H9 (cell line): ENCODE results near the gene SRD5A2. TPM values are rescaled to one million over a fixed set of nuclear protein-coding genes. Genes with fewer than 3 reads are reported as not detected.
"Not testable (repeated sequence)": the region's sequence is repeated elsewhere in the genome, so short reads cannot be mapped to it uniquely, and the experiment has no call there.

ENCODE experiments used
- DNase-seq: peaks from one replicate; pipeline ENCODE4 v3.0.0-alpha.2; 2017
- H2AFZ ChIP-seq: one replicate; pipeline ENCODE4 v1.6.1; 2013; ENCODE audit warnings: mild to moderate bottlenecking, low read length, control low read depth, moderate library complexity
- H2AK5ac ChIP-seq: 2 replicates; pipeline ENCODE4 v1.6.1; 2013; ENCODE audit warnings: low read length, control low read depth, mixed read lengths; ENCODE audit not compliant: insufficient read length
- H2BK120ac ChIP-seq: one replicate; pipeline ENCODE4 v1.6.1; 2013; ENCODE audit warnings: low read depth, mild to moderate bottlenecking, low read length, control low read depth, inconsistent platforms; ENCODE audit not compliant: poor library complexity, severe bottlenecking
- H2BK12ac ChIP-seq: 2 replicates; pipeline ENCODE4 v1.6.1; 2013; ENCODE audit warnings: low read length, control low read depth, mixed read lengths, low read depth; ENCODE audit not compliant: insufficient read length
- H2BK15ac ChIP-seq: 2 replicates; pipeline ENCODE4 v1.6.1; 2013; ENCODE audit warnings: low read depth, low read length, control low read depth
- H2BK20ac ChIP-seq: one replicate; pipeline ENCODE4 v1.6.1; 2013; ENCODE audit warnings: low read depth, mild to moderate bottlenecking, low read length, control low read depth, inconsistent platforms; ENCODE audit not compliant: poor library complexity, severe bottlenecking
- H2BK5ac ChIP-seq: 2 replicates; pipeline ENCODE4 v1.6.1; 2013; ENCODE audit warnings: low read length, control low read depth, mixed read lengths; ENCODE audit not compliant: insufficient read length
- H3K14ac ChIP-seq: 2 replicates; pipeline ENCODE4 v1.6.1; 2013; ENCODE audit warnings: low read length, control low read depth; ENCODE audit not compliant: insufficient read depth
- H3K18ac ChIP-seq: 2 replicates; pipeline ENCODE4 v1.6.1; 2013; ENCODE audit warnings: low read depth, mild to moderate bottlenecking, mixed read lengths, low read length, control low read depth; ENCODE audit not compliant: insufficient read length
- H3K23ac ChIP-seq: 2 replicates; pipeline ENCODE4 v1.6.1; 2013; ENCODE audit warnings: low read length, control low read depth, mixed read lengths, low read depth; ENCODE audit not compliant: insufficient read length
- H3K23me2 ChIP-seq: 2 replicates; pipeline ENCODE4 v1.6.1; 2013; ENCODE audit warnings: low read depth, mild to moderate bottlenecking, mixed read lengths, low read length, control low read depth; ENCODE audit not compliant: insufficient read length, poor library complexity, severe bottlenecking
- H3K27ac ChIP-seq: 2 replicates; pipeline ENCODE4 v1.5.1; 2013; ENCODE audit warnings: low read length, control low read depth, mixed read lengths, low read depth; ENCODE audit not compliant: insufficient read length
- H3K27me3 ChIP-seq: 2 replicates; pipeline ENCODE4 v1.6.1; 2013; ENCODE audit warnings: low read length, control low read depth, inconsistent platforms; ENCODE audit not compliant: insufficient read depth
- H3K4ac ChIP-seq: 2 replicates; pipeline ENCODE4 v1.6.1; 2013; ENCODE audit warnings: low read depth, mild to moderate bottlenecking, control low read depth, inconsistent platforms, low read length, moderate library complexity
- H3K4me1 ChIP-seq: 2 replicates; pipeline ENCODE4 v1.6.1; 2013; ENCODE audit warnings: low read length, control low read depth, inconsistent platforms; ENCODE audit not compliant: insufficient read depth
- H3K4me2 ChIP-seq: 2 replicates; pipeline ENCODE4 v1.6.1; 2013; ENCODE audit warnings: low read length, control low read depth, mixed read lengths; ENCODE audit not compliant: insufficient read length, insufficient read depth
- H3K56ac ChIP-seq: 2 replicates; pipeline ENCODE4 v1.6.1; 2013; ENCODE audit warnings: low read depth, mild to moderate bottlenecking, mixed read lengths, low read length, control low read depth; ENCODE audit not compliant: insufficient read length
- H3K79me1 ChIP-seq: 2 replicates; pipeline ENCODE4 v1.6.1; 2013; ENCODE audit warnings: low read depth, mild to moderate bottlenecking, moderate library complexity, low read length, control low read depth, inconsistent platforms; ENCODE audit not compliant: insufficient read depth, poor library complexity, severe bottlenecking
- H3K79me2 ChIP-seq: 2 replicates; pipeline ENCODE4 v1.6.1; 2013; ENCODE audit warnings: low read length, control low read depth, inconsistent platforms; ENCODE audit not compliant: insufficient read depth
- H3K9ac ChIP-seq: 2 replicates; pipeline ENCODE4 v1.6.1; 2013; ENCODE audit warnings: low read length, control low read depth, mixed read lengths; ENCODE audit not compliant: insufficient read length; ENCODE audit errors: extremely low read depth
- H3K9me3 ChIP-seq: one replicate; pipeline ENCODE4 v1.6.1; 2013; ENCODE audit warnings: low read depth, low read length, inconsistent platforms; ENCODE audit not compliant: control insufficient read depth
- H3T11ph ChIP-seq: one replicate; pipeline ENCODE4 v1.6.1; 2013; ENCODE audit warnings: mild to moderate bottlenecking, low read length, control low read depth, inconsistent platforms
- H4K20me1 ChIP-seq: one replicate; pipeline ENCODE4 v1.6.1; 2013; ENCODE audit not compliant: control insufficient read depth, insufficient read length, insufficient read depth
- H4K5ac ChIP-seq: 2 replicates; pipeline ENCODE4 v1.6.1; 2013; ENCODE audit warnings: low read depth, mild to moderate bottlenecking, mixed read lengths, low read length, control low read depth; ENCODE audit not compliant: insufficient read length
- H4K8ac ChIP-seq: replicated peaks from 2 replicates; pipeline ENCODE4 v1.6.1; 2013; ENCODE audit warnings: low read length, control low read depth, mixed read lengths, low read depth; ENCODE audit not compliant: insufficient read length
- H4K91ac ChIP-seq: 2 replicates; pipeline ENCODE4 v1.6.1; 2013; ENCODE audit warnings: low read depth, mild to moderate bottlenecking, moderate library complexity, mixed read lengths, low read length, control low read depth; ENCODE audit not compliant: insufficient read length
- H3K27ac Mint-ChIP-seq, 3 experiments: 2 replicates in 2 of 3; 3 replicates in 1 of 3; pipeline ENCODE4 v1.8.0; 2020 to 2021; ENCODE audit warnings: mixed read lengths in 3 of 3, mild to moderate bottlenecking in 1 of 3, moderate library complexity in 1 of 3
- H3K27me3 Mint-ChIP-seq: 2 replicates; pipeline ENCODE4 v1.8.0; 2021; ENCODE audit warnings: low read depth, mild to moderate bottlenecking, moderate library complexity, mixed read lengths
- H3K36me3 Mint-ChIP-seq, 3 experiments: 2 replicates in 2 of 3; 3 replicates in 1 of 3; pipeline ENCODE4 v1.8.0; 2020 to 2021; ENCODE audit warnings: low read depth in 3 of 3, mixed read lengths in 3 of 3; ENCODE audit not compliant: insufficient read depth in 1 of 3
- H3K4me1 Mint-ChIP-seq, 2 experiments: 2 replicates each; pipeline ENCODE4 v1.8.0; 2020; ENCODE audit warnings: mixed read lengths in 2 of 2
- H3K4me3 Mint-ChIP-seq, 2 experiments: 2 replicates in 1 of 2; 3 replicates in 1 of 2; pipeline ENCODE4 v1.8.0; 2020 to 2021; ENCODE audit warnings: mild to moderate bottlenecking in 2 of 2, mixed read lengths in 2 of 2, moderate library complexity in 1 of 2
- H3K9me3 Mint-ChIP-seq, 2 experiments: 2 replicates in 1 of 2; 3 replicates in 1 of 2; pipeline ENCODE4 v1.8.0; 2020; ENCODE audit warnings: mild to moderate bottlenecking in 2 of 2, mixed read lengths in 2 of 2, moderate library complexity in 1 of 2
- CTCF ChIP-seq: fragments of 200-600 bp; sonication (generic); conservative IDR thresholded peaks from 3 replicates; pipeline ENCODE4 v1.8.0; 2021; ENCODE audit warnings: antibody characterized with exemption, mild to moderate bottlenecking
- WGBS: extraction: QIAGEN DNeasy Blood & Tissue Kit; methylation state at CpG from one replicate; pipeline ENCODE4 v1.1.7; 2013; ENCODE audit warnings: missing lambda C conversion rate, low lambda C conversion rate, mixed read lengths; ENCODE audit not compliant: insufficient read length; ENCODE audit errors: extremely low coverage; 5-methylcytosine and 5-hydroxymethylcytosine counted together
- total RNA-seq: library from RNA; stranded (reverse); gene quantifications from 2 replicates; pipeline ENCODE4 v1.2.1, GENCODE V29; 2021

SRD5A2 gene
- total RNA-seq, 1 experiment from 2014 or later, result not detected

GRCh38 chr2:31504311-31504710, 76.4 kb downstream of the SRD5A2 start:
- H3K23me2 ChIP-seq, result no peaks in the 10 kb centered on the region
- Mint-ChIP-seq H3K36me3 (no peaks in the 10 kb centered on the region), H3K4me1 (peaks cover 8 to 9% of the 10 kb centered on the region in 2 experiments), H3K4me3 (no peak overlapping the region), H3K27ac (no peak overlapping the region; a peak in 1 of 7 replicates), H3K9me3 (no peaks in the 10 kb centered on the region; a peak in 1 of 5 replicates), H3K27me3 (no peaks in the 10 kb centered on the region)
- H4K20me1 ChIP-seq, result no peaks in the 10 kb centered on the region
- no CpG with 5 or more reads among the region's 2 CpGs for WGBS
- no peak overlapping the region for H2AFZ ChIP-seq
- H3K79me2 ChIP-seq, result no peaks in the 10 kb centered on the region; the same call in 1 of the 2 replicates
- H4K8ac ChIP-seq, result no peak overlapping the region
- H2BK5ac ChIP-seq, result no peak overlapping the region
- no peak overlapping the region for H3K4me2 ChIP-seq
- no peak overlapping the region for H3K27ac ChIP-seq
- no peaks in the 10 kb centered on the region for H3K4me1 ChIP-seq
- no peak overlapping the region for H2BK15ac ChIP-seq
- H3K14ac ChIP-seq, result no peak overlapping the region
- no peak overlapping the region for H2BK120ac ChIP-seq
- H3K27me3 ChIP-seq, result no peaks in the 10 kb centered on the region
- H3K9me3 ChIP-seq, result no peaks in the 10 kb centered on the region
- H3K56ac ChIP-seq, result no peak overlapping the region
- no peak overlapping the region for H3K23ac ChIP-seq
- no peak overlapping the region for H2AK5ac ChIP-seq
- no peak overlapping the region for H4K91ac ChIP-seq
- no peak overlapping the region for H3K18ac ChIP-seq
- no peak overlapping the region for H3T11ph ChIP-seq
- no peak overlapping the region for H4K5ac ChIP-seq
- TF ChIP-seq CTCF, result no peak
- no peak for DNase-seq
- no peak overlapping the region for H3K9ac ChIP-seq
- no peak overlapping the region for H2BK12ac ChIP-seq
- no peak overlapping the region for H3K4ac ChIP-seq
- no peaks in the 10 kb centered on the region for H3K79me1 ChIP-seq
- no peak overlapping the region for H2BK20ac ChIP-seq

DNA sequence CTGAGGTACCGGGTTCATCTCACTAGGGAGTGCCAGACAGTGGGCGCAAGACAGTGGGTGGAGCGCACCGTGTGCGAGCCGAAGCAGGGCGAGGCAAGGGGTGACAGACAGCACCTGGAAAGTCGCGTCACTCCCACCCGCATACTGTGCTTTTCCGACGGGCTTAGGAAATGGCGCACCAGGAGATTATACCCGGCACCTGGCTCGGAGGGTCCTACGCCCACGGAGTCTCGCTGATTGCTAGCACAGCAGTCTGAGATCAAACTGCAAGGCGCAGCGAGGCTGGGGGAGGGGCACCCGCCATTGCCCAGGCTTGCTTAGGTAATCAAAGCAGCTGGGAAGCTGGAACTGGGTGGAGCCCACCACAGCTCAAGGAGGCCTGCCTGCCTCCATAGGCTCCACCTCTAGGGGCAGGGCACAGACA, 84.3 kb downstream of the SRD5A2 start:
- H3K27me3 ChIP-seq, H3K9me3 ChIP-seq, H3K27ac ChIP-seq, H3K4me1 ChIP-seq, H3K23me2 ChIP-seq, H2BK20ac ChIP-seq, H4K5ac ChIP-seq, H2AFZ ChIP-seq, H2BK120ac ChIP-seq, H4K8ac ChIP-seq, H3K79me1 ChIP-seq, H3K23ac ChIP-seq, H3K9me3 Mint-ChIP-seq, H3K79me2 ChIP-seq, H2BK12ac ChIP-seq, H3K56ac ChIP-seq, H3T11ph ChIP-seq, H2AK5ac ChIP-seq, H3K4ac ChIP-seq, H3K36me3 Mint-ChIP-seq, H2BK15ac ChIP-seq, H2BK5ac ChIP-seq, H4K20me1 ChIP-seq, H3K27me3 Mint-ChIP-seq, H4K91ac ChIP-seq: not testable (repeated sequence)
- peak overlapping the region; percentile 76 to 99 (median 98) for H3K27ac Mint-ChIP-seq
- peak overlapping the region; percentile 90 for H3K18ac ChIP-seq
- H3K9ac ChIP-seq, result peak overlapping the region; percentile 57
- H3K14ac ChIP-seq, result peak overlapping the region; percentile 98
- H3K4me3 Mint-ChIP-seq, result peak overlapping the region; percentile 91 to 97
- peaks cover 0 to 10% of the 10 kb centered on the region in 2 experiments; a peak in 1 of 4 replicates for H3K4me1 Mint-ChIP-seq
- H3K4me2 ChIP-seq, result peak overlapping the region; percentile 58
- DNase-seq, result peak; percentile 65
- no CpG with 5 or more reads among the region's 21 CpGs for WGBS
